GM12891 (cell line): ENCODE data around the gene TPD52L2.

ENCODE experiments used
- PAX5 ChIP-seq: IDR thresholded peaks from 2 replicates; pipeline ENCODE4 v1.6.1; 2011; ENCODE audit warnings: low read length, moderate library complexity, mild to moderate bottlenecking; ENCODE audit not compliant: insufficient read depth, severe bottlenecking
- POLR2A ChIP-seq: IDR thresholded peaks from 2 replicates; pipeline ENCODE4 v1.6.1; 2011; ENCODE audit warnings: low read depth, low read length, control low read depth
- POLR2AphosphoS5 ChIP-seq: IDR thresholded peaks from 2 replicates; pipeline ENCODE4 v1.6.1; 2011; ENCODE audit warnings: low read depth, low read length, control low read depth
- TAF1 ChIP-seq: IDR thresholded peaks from 2 replicates; pipeline ENCODE4 v1.6.1; 2011; ENCODE audit warnings: low read depth, low read length, control low read depth

DNA sequence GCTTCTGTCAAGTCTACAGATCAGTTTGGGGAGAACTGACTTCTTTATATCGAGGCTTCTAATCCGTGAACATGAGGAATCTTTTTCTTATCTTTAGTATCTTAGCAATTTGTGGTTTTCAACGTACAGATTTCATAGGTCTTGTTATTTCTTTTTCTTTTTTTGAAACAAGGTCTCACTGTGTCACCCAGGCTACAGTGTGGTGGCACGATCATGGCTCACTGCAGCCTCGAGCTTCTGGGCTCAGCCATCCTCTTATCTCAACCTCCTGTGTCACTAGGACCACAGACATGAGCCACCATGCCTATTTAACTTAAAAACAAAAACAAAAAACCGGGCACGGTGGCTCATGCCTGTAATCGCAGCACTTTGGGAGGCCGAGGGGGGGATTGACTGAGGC lies 59.2 kb downstream of the TPD52L2 start:
- no peak for TF ChIP-seq TAF1
- TF ChIP-seq POLR2AphosphoS5, result no peak
- TF ChIP-seq POLR2A, result no peak
- no peak for TF ChIP-seq PAX5
